ENCODE data around the gene RNF103.
A peak's percentile ranks its signal among the peaks of the same experiment; 100 is the strongest.

The RNF103 gene

DNA sequence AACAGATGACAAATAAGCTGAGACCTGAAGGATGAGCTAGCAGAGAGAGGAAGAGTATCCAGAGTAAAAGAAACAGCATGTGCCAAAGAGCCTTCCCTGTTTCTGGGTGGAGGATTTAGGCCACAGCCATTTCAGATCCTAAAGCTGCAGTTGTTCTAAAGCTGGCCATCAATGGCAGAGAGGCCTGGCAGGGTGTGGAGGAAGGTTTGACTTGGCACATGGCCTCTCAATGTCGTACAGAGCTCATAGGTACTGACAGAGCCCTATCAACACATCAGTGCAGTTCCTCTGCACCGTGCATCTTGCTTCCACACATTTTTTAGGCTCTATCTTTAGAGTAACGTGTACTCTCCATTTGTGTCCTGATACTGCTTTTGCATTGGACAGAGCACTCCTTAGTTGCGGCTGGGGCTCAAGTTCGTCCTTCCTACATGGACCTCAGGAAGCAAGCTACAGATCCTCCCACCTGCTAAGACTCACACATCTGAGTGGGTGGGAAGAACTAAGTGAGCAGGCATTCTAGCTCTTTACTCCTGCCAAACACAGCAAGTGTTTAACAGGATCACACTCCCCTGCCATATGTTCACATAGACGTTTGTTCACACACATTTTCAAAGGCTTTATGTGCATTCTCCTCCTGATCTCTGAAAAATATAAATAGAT, 57.4 kb downstream of the RNF103 start:
- DNase-seq (ENCODE audit: low read depth) = no peak

DNA sequence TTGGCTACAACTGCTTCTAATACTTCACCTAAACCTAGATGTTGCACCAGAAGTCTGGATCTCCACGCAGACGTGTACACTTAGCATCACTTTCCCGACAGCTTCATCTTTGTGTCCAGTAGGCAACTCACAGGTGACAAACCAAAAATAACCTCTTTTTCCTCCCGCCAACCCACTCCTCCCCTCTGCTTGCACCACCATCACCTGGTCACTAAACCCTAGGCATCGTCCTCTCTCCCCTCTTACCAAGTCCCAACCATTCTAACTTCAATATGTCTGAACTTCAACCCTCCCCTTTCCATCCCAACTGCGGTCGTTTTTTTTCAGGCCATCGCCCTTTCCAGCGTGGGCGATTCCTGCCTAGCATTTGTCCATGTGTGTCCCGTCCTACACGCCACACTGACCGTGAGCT, 60.0 kb downstream of the RNF103 start:
- no peak for DNase-seq (ENCODE audit: low read depth)

DNA sequence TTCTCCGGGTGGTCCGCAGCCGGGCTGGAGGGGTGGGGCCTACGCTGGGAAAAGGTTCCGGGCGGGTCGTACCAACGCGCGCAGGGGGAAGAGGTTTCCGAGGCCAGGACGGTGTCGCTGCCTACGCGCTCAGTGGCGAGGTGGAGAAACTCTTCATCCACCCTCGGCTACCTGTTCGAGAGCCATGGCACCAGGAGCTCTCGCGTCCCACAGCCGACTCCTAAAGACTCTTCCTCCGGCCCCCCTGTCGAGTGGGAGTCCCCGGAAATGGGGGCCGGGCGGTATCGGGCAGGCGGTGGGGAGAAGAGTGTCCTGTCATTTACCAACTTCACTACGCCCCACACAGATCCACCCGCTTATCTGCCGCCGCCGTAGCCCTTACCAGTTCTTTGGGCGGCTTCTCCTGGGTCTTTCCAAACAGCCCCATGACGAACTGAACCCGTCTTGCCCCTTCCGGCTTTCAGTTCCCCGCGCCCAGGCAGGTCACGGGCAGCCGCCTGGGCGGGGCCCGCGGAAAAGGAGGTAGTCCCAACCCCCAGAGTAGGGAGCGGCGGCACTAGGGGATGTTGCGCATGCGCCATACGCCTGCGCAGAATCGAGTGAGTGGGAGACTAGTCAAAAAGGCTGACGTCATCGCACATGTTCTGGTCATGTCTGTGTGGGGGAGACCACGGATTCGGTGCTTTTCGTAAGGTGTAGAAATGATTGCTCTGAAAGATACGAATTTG, 60.6 kb downstream of the RNF103 start, which contains the start of gene CHMP3:
Gene CHMP3 (minus strand): TSS at position 522 of the 728 bp plus-strand sequence. CDS start 95 bp downstream, at position 427.
- DNase-seq (ENCODE audit: low read depth) = peak; percentile 95

DNA sequence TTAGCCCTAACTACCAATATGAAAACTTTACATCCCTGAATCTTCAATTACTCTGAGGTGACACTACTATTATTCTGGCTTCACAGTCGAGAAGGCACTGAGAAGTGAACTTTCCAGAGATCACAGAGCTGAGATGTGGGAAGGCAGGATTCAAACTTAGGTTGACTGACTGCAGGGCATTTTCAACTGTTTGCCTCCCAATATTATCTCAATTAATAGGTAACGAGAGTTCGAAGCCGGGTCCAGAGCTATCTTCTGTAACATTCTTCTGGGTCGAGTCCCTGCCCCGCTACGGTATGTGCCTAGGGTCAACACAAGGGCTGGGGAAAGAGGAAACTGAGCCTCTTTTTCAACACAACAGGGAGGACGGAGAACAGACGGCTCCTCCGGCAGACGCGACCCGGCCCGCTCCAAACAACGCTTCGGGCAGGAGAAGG, 61.2 kb downstream of the RNF103 start:
- DNase-seq (ENCODE audit: low read depth) = no peak

DNA sequence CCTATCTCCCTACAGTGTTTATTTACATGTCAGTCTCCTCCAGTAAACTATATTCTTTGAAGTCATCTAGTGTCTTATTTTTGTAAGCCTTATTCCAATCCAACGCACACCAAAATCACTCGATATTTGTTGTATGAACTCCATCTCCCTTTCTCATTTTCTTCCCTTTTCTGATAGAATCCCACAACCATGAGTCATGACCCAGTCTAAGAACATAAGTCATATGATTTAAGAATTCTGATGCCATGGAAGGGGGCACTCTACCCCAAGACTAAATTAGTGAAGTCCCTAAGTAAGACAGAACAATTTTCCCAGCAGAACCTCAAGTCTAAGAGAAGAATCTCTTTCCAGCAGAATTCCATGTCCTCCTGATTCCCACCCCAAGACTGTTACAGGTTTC, 65.8 kb downstream of the RNF103 start:
- no peak for DNase-seq (ENCODE audit: low read depth)

DNA sequence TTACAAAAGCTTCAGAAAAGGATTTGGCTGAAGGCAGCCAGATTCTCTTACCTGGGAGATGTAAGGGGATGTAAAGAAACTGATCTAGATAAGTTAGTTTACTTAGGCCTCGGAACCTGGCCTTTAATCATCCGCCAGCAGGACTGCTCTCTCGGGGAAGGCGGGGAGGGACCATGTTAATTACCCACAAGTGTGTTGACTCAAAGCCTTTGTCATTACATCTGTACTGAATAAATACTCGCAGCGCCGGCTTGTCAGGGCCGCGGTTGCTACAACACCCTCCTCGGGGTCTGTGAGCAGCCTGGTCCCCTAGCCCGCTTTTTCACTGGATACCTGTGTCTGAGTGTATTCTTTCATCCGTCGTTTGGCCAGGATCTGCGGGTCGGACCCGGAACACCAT, 67.2 kb downstream of the RNF103 start:
- no peak for DNase-seq (ENCODE audit: low read depth)

All from activated T-cell treated with anti-CD3 and anti-CD28 coated beads for 1 hour (primary cell).